ENCODE results near the gene ZFAND3. TPM values are rescaled to one million over a fixed set of nuclear protein-coding genes. Genes with fewer than 3 reads are reported as not detected.
A peak's percentile ranks its signal among the peaks of the same experiment; 100 is the strongest.

The ZFAND3 gene
- total RNA-seq, 1 donor from 2014 or later, result 56.3 TPM

DNA sequence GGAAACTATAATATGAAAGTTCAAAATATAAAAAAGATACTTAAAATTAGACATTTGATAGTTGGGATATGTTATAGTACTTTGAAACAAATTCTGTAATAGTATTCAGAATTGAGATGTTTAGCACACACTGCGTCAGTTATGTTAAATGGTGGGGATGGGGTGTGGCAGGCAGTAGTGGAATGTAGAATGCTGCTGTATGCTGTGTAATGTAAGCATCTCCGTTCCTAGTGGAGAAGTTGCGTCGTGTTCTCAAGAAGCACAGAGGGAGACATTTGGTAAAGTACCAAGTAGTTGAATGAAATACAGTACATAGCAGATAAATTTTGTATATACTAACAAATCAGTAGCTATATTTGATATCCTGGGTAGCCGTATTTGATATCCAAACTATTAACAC is 192.4 kb downstream of the ZFAND3 start:
- Mint-ChIP-seq H3K27me3 (no peaks in the 10 kb centered on the region), H3K9me3 (peaks cover 2% of the 10 kb centered on the region), H3K4me3 (no peak overlapping the region), H3K4me1 (peaks cover 28% of the 10 kb centered on the region), H3K27ac (no peak overlapping the region), H3K36me3 (ENCODE audit: low read depth) (peaks cover 15% of the 10 kb centered on the region)
- intact Hi-C loops (cut with micrococcal nuclease), result loop anchor here (1.0 to 5.0 kb wide), 9 partner anchors 150 to 685 kb away; partner anchors contain the start of gene MDGA1
- CTCF ChIA-PET, result interaction anchor here (0.6 to 1.8 kb wide), 7 partner anchors 9 to 558 kb away, joined by 3 to 8 read pairs (median 4); no protein-coding TSS in a partner anchor
- no peak for ATAC-seq (ENCODE audit: low read depth)
- no peak for DNase-seq
- TF ChIP-seq, protein P1, sequence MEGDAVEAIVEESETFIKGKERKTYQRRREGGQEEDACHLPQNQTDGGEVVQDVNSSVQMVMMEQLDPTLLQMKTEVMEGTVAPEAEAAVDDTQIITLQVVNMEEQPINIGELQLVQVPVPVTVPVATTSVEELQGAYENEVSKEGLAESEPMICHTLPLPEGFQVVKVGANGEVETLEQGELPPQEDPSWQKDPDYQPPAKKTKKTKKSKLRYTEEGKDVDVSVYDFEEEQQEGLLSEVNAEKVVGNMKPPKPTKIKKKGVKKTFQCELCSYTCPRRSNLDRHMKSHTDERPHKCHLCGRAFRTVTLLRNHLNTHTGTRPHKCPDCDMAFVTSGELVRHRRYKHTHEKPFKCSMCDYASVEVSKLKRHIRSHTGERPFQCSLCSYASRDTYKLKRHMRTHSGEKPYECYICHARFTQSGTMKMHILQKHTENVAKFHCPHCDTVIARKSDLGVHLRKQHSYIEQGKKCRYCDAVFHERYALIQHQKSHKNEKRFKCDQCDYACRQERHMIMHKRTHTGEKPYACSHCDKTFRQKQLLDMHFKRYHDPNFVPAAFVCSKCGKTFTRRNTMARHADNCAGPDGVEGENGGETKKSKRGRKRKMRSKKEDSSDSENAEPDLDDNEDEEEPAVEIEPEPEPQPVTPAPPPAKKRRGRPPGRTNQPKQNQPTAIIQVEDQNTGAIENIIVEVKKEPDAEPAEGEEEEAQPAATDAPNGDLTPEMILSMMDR (IDR thresholded peaks at IDR 0.05), result no peak
- POLR2A ChIA-PET, result no interaction called here

DNA sequence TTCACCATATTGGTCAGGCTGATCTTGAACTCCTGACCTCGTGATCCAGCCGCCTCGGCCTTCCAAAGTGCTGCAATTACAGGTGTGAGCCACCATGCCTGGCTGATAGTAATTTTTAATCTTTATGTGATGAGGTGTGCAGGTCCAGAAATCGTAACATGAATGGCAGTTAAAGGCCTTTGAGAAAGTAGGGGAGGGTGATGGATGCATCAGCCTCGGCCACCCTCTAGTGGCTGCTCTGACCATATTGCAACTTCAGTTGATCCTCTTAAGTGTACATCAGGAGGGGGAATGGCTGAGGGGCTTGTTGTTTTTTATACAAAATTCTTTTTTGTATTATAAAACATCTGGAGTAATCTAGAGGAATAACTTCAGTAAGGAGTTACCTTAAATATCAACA is 193.0 kb downstream of the ZFAND3 start:
- H3K4me1 Mint-ChIP-seq, result peaks cover 33% of the 10 kb centered on the region
- no peak overlapping the region for H3K27ac Mint-ChIP-seq
- peaks cover 2% of the 10 kb centered on the region for H3K9me3 Mint-ChIP-seq

DNA sequence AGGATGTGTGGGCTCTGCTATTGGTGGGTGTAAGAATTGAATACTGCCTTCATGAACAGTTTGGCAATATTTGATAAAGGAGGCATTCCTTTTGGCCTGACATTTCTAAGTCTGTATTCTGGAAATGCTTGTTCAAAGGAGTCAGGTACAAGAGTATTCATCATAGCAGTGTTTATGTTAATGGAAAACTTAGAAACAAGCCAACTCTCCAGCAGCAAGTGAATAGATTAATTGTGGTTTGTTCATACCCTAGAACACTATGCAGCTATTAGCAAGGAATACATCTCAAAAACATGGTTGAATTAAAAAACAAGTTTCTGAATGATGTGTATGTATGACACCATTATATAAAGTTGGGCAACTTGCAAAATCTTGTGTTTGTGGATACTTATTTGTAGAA is 195.8 kb downstream of the ZFAND3 start:
- POLR2A ChIA-PET, result no interaction called here
- H3K27ac Mint-ChIP-seq, result no peak overlapping the region

More for the DNA sequence above, 193.0 kb downstream of the ZFAND3 start:
- TF ChIP-seq, protein P1 (IDR thresholded peaks at IDR 0.05), result no peak
- Mint-ChIP-seq H3K27me3 (no peaks in the 10 kb centered on the region), H3K36me3 (ENCODE audit: low read depth) (peaks cover 15% of the 10 kb centered on the region), H3K4me3 (no peak overlapping the region)
- CTCF ChIA-PET, result interaction anchor here (0.7 to 1.8 kb wide), 5 partner anchors 10 to 557 kb away, joined by 3 to 8 read pairs (median 4); no protein-coding TSS in a partner anchor
- DNase-seq (no peak), ATAC-seq (ENCODE audit: low read depth) (peak; percentile 89)
- intact Hi-C loops (cut with micrococcal nuclease), result loop anchor here (1.0 to 5.0 kb wide), 9 partner anchors 150 to 685 kb away; partner anchors contain the start of gene MDGA1
- POLR2A ChIA-PET, result no interaction called here

DNA sequence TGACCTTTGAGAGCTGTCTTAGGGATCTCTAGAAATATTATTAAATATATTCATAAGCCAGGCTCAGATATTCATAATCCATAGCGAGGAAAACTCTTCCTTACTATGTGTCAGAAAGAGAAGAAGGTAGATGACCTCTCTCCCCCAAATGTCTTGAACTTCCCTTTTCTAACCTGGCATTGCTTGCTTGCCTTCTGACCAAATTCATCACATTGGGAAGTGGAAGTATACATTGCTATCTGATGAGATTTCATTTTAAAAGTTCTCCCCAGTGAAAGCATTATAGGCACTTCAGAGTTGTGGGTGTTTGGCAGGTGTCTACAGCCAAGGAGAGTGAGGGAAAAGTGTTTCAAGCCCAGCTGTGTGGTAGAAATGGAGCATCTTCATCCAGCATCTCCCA is 197.3 kb downstream of the ZFAND3 start:
- Mint-ChIP-seq H3K4me3 (no peak overlapping the region), H3K36me3 (ENCODE audit: low read depth) (peaks cover 3% of the 10 kb centered on the region)
- intact Hi-C loops (cut with micrococcal nuclease), result loop anchor here (1.0 kb wide), 1 partner anchor 23 kb away; no protein-coding TSS in a partner anchor

More for the DNA sequence above, 195.8 kb downstream of the ZFAND3 start:
- TF ChIP-seq, protein P1 (IDR thresholded peaks at IDR 0.05), result no peak
- Mint-ChIP-seq H3K4me1 (peaks cover 36% of the 10 kb centered on the region), H3K27me3 (no peaks in the 10 kb centered on the region), H3K9me3 (peaks cover 2% of the 10 kb centered on the region), H3K4me3 (no peak overlapping the region), H3K36me3 (ENCODE audit: low read depth) (peaks cover 7% of the 10 kb centered on the region)
- intact Hi-C loops (cut with micrococcal nuclease), result no loop called here
- DNase-seq (no peak), ATAC-seq (ENCODE audit: low read depth) (no peak)
- CTCF ChIA-PET, result no interaction called here

DNA sequence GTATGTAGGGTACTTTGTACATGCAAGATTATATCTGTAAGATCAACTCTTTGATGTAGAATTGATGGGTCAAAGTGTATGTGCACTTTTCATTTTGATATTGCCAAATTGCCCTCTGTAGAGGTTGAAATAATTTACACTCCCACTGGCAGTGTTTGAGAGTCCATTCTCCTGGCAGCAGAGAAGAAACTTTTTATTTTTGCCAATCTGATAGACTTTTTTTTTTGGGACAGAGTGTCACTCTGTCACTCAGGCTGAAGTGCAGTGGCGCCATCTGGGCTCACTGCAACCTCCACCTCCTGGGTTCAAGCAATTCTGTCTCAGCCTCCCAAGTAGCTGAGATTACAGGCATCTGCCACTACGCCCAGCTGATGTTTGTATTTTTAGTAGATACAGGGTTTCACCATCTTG is 199.2 kb downstream of the ZFAND3 start:
- Mint-ChIP-seq H3K27ac (no peak overlapping the region), H3K4me3 (no peak overlapping the region), H3K36me3 (ENCODE audit: low read depth) (no peaks in the 10 kb centered on the region), H3K9me3 (peaks cover 2% of the 10 kb centered on the region), H3K4me1 (peaks cover 44% of the 10 kb centered on the region), H3K27me3 (no peaks in the 10 kb centered on the region)
- TF ChIP-seq, protein P1 (IDR thresholded peaks at IDR 0.05), result no peak
- ChIA-PET POLR2A (no interaction called here), CTCF (no interaction called here)
- intact Hi-C loops (cut with micrococcal nuclease), result loop anchor here (2.0 kb wide), 1 partner anchor 16 kb away; no protein-coding TSS in a partner anchor
- ATAC-seq (ENCODE audit: low read depth) (no peak), DNase-seq (no peak)

More for the DNA sequence above, 197.3 kb downstream of the ZFAND3 start:
- no peak for DNase-seq
- no peak for ATAC-seq (ENCODE audit: low read depth)
- Mint-ChIP-seq H3K4me1 (peaks cover 43% of the 10 kb centered on the region), H3K9me3 (no peaks in the 10 kb centered on the region), H3K27ac (no peak overlapping the region), H3K27me3 (no peaks in the 10 kb centered on the region)
- ChIA-PET POLR2A (interaction anchor here (0.8 kb wide), 1 partner anchor 33 kb away, joined by 7 read pairs; no protein-coding TSS in a partner anchor), CTCF (interaction anchor here (1.0 to 1.6 kb wide), 2 partner anchors 8 to 477 kb away, joined by 3 to 4 read pairs; no protein-coding TSS in a partner anchor)
- TF ChIP-seq, protein P1 (IDR thresholded peaks at IDR 0.05), result no peak
